T-helper 2 cell treated with Interferon-gamma antibody and Interleukin-4, amounts not matched to agents 100 ng/mL and 5 ng/mL, for 36 hours (primary cell): ENCODE data around the gene ATP11A. TPM values are rescaled to one million over a fixed set of nuclear protein-coding genes. Genes with fewer than 3 reads are reported as not detected.

ENCODE experiments used
- intact Hi-C: fragments of 100-400 bp; cut with micrococcal nuclease; formaldehyde crosslinking; loops from one replicate; pipeline ENCODE4 v1.15.1; 2023
- total RNA-seq: library from RNA; stranded (reverse); gene quantifications from 2 replicates; pipeline ENCODE4 v1.2.3, GENCODE V29; 2022

The ATP11A gene
- total RNA-seq, 1 donor from 2014 or later: 64.2 TPM

GRCh38 chr13:112722433-112723263, 32.8 kb downstream of the ATP11A start:
- intact Hi-C loops: no loop called here

DNA sequence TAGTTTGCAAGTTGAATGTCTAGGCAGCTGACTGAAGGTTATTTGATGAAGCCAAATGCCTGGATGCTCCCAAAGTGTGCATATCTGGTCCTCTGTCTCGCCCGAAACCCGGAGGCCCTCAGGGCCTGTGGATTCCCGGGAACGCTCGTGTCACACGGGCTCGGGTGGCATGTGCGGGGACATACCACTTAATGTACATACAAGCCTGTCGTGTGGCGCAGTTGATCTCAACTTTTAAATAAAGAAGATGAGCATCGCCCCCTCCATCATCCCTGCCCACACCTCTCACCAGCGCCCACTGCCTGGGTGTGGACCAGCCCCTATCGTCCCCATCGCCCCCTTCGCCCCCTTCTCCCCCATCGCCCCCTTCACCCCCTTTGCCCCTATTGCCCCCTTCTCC, 33.9 kb downstream of the ATP11A start:
- intact Hi-C loops: no loop called here

DNA sequence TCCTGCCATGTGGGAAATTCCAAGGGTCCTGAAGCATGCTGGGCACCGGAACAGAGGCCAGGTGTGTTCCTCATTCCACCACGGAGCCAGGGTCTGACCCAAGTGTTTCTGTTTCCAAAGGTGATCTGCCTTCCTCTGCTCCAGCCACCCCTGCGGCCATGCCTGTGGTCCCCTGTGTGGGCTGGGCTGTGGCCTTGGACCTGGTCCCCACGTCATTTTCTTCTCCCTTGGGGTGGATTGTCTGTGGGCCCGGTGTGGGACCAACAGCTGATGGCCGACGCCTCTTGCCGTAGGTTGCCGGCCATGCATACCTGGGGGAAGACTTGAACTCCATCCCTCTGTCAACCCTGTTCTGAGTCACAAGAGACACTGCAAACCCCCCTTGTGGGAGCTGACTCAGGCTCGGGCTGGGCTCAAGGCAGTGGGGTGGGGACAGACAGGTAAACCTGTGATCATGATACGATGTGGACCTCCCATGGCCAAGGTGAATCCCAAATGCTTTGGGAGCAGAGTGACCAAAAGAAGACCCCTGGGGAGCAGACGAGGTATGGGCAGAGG, 35.0 kb downstream of the ATP11A start:
- intact Hi-C loops: no loop called here

DNA sequence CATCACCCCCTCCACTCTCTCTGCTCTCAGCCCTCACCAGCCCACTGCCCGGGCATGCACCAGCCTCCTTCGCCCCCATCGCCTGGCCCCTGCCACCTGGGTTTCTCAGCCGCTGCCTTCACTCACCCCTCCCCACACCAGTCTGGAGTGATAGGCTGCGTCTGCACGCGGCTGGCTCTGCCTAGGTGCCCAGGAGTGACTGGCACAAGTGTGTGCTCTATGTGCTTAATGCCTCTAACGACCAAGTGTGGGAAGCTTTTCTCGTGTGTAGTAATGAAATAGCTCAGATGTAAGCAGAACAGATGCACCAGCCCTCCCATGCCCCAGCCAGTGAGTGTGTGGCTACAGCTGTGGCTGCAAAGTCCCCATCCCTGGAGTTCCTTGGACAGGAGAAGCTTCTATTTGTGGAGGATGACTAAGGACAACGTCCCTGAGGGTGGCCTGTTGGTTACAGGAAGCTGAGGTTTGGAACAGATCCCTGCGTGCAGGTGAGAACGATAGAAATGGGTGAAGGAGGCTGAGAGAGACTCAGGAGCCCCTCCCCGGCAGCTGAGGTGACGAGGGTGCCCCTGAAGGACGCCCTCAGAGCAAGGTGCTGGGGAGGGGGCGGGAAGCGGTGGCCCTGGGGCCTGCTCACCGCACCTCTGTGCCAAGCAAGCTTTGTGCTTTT, 35.6 kb downstream of the ATP11A start:
- intact Hi-C loops: no loop called here

GRCh38 chr13:112726016-112726767, 36.4 kb downstream of the ATP11A start:
- intact Hi-C loops: no loop called here

DNA sequence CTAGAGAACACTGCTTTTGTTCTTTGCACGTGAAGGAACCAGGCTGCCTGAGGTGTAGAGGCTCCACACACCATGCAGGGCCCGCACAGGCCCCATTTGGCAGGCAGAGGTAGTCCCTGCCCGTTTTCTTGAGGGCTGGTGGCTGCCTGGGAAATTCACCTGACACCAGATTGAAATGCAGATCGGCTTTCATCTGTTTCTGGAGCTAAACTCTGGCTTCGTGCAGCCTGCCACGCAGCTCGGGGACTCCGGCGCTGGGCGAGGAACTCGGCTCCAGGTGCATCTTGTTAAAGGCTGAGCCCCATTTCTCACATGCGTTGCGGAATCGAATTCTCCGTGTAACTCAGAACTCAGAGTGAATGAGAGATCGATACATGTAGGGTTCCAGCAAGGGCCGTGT, 37.7 kb downstream of the ATP11A start:
- intact Hi-C loops: no loop called here

DNA sequence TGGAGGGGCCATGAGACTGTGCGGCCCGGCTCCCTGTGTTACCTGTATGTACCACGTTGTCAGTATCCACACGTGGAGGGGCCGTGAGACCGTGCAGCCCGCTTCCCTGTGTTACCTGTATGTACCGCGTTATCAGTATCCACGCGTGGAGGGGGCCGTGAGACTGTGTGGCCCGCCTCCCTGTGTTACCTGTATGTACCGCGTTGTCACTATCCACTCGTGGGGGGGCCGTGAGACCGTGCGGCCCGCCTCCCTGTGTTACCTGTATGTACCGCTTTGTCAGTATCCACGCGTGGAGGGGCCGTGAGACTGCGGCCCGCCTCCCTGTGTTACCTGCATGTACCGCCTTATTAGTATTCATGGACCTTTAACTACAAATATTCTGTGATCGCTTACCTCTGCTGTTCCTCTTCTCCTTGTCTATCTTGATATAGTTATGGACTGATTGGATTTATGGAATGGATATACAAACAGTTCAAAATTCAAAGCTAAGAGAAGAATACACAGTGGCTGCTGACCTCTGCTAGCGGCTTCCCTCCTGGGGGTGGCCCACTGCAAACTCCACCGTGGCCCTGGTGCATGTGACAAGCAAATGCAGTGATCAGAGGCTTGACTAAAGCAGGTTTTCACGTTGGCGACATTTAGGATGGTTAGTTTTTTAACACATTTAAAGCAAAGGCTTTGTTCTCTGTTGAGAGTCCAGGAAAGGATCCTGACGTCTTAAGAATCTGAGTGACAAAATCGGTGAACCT, 38.7 kb downstream of the ATP11A start:
- intact Hi-C loops: no loop called here

DNA sequence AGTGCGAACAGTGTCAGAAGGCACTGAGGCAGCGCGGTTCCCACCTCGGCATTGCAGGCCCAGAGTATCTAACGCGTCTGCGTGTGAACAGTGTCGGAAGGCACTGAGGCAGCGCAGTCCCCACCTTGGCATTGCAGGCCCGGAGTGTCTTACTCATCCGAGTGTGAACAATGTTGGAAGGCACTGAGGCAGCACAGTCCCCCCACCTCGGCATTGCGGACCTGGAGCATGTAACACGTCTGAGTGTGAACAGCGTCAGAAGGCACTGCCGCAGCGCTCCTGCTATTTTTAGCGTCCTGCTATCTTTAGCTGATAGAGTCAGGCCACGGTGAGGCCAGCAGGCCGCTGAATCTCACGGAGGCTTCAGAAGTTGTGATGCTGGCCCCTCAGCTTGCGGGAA, 39.6 kb downstream of the ATP11A start:
- intact Hi-C loops: no loop called here

GRCh38 chr13:112730157-112730671, 40.4 kb downstream of the ATP11A start:
- intact Hi-C loops: no loop called here

- intact Hi-C loops: no loop called here
Measured at GRCh38 chr13:112731667-112732616, 42.1 kb downstream of the ATP11A start.

GRCh38 chr13:112732679-112733078, 42.8 kb downstream of the ATP11A start:
- intact Hi-C loops: no loop called here

DNA sequence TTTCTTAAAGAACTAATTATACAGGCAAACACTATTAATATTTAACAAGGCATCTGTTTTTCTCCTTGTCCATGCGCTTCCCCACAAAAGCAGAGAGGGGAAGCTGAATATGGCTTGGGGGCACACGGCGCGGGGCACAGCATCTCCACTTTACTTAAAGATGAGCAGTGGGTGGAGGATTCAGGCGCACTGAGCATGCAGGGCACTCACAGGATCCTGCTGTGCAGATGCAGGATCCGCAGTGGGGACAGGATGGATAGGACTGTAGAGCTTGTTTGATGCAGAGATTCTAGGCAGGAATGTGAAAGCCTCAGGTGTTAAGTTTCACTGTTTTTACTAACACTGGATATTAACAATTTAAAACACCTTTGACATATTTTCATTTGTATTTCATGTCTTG, 43.3 kb downstream of the ATP11A start:
- intact Hi-C loops: no loop called here

DNA sequence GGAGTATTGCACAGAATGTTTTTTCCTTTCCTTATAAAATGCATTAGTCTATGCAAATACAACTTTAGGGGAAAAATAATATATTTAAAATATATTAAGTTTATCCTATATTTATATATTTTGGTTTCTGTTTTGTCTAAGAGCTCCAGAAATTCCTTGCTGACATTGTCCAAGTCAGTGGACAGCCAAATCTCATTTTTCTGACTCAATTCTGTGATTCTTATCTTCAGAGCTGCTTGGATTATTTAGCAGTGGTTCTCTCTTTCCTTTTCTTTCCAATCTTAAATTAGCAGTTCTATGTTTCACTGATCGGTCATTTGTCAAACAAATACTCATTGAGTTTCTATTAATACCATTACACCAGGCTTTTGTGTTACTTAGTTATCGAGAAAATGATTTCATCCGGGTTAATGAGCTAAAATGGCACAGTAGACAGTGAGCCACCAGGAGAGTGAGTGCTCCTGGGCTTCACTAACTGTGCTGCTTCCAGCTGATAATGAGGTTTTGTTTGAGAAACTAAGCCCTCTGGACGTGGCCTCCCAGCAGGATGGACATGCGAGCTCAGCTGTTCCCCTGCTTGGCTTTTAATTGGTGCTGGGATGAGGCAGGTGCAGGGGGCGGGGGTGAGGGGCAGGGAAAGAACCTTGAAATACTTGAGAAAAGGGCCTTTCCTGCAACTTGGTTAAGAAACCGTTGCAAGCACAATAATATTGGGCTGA, 44.0 kb downstream of the ATP11A start:
- intact Hi-C loops: no loop called here

DNA sequence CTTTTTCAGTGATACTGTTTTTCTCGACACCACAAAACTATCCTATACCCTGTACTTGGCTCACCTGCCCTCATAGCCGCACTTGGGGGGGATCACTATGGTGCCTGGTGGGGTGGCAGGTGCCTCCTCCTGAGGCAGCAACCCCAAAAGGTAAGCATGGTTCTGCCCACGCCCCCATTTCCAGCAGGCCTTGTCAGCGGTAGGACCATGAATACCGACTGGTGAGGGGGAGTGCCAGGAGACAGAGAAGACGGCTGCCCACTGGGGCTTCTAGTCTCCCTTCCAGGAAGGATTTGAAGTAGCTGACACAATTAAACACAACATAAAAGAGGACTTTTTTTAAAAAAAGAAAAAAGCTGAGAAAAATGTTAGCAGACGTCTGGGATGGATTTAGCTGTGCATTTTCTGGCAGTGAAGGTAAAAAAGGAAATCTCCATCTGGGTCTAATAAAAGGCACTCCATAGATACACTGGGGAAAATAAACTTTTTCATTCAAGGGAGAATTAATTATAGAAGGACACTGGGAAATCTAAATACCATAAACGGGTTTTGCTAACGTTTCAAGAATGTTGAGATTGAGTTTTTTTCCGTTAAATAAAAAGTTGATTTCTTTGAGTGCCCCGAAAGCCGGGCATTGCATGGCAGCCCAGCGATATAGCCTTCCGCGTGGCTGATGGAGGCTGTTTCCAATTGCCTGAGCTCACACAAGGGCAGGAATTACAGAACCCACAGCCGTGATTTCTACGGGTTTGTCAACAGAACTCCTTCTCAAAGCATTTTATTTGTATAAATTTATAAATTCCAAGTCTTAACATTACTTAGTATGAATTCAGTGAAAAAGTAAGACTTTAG, 45.1 kb downstream of the ATP11A start:
- intact Hi-C loops: no loop called here

- intact Hi-C loops: no loop called here
Measured at GRCh38 chr13:112735791-112736190, 46.0 kb downstream of the ATP11A start.

DNA sequence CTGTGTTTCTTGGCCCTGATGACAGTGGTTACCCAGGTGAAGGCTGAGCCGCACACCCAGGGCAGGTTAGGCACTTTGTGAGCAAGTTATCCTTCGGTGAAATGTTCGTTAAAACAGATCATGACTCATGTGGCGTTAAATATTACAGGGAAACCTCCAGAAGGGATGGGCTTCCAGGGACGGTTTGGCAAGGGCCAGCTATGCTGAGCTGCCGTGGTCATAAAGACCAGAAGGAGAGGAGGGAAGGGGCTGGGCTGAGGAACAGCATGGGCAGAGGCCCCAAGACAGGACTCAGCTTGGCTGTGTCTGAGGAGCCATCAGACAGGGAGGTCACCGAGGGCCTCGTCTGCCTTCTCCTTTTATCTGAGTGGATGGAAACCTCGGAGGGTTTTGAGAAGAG, 47.5 kb downstream of the ATP11A start:
- intact Hi-C loops: no loop called here

GRCh38 chr13:112738606-112739005, 48.8 kb downstream of the ATP11A start:
- intact Hi-C loops: no loop called here

DNA sequence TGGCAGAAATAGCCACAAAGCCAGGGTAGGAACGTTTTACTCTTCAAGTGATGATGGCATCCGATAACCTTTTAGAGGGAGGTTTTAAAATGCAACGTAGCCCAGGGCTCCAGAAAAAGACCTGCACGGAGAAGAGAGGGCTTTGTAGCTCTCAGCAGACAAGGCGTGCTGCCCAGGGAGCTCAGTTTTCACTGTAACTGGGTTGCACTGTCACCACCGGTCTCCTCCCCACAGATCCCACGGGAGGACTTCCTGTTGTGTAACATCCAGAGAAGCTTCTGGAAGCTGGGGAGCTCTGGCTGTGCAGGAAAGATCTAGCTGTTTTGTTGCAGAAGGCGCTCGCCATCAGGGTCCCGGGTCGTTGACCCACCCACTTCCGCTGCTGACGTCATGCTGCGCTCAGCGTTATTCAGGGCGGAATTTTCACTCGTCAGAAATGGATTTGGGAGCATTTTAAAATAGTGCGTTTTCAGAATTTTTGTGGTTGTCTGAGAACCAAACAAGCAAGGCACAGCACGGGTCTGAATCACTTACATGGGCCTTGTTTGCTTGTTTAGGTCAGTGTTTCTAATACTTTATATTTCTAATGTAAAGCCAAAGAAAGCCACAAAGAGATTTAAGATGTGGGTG, 50.8 kb downstream of the ATP11A start:
- intact Hi-C loops: no loop called here
